HG02884 (cell line): ENCODE results near the gene THPO.

Experiments
- ATAC-seq: cut with Tn5 transposase; IDR thresholded peaks from one replicate; pipeline ENCODE4 v1.9.1; 2021; ENCODE audit warnings: mild to moderate bottlenecking, moderate library complexity; ENCODE audit not compliant: unreplicated experiment

The THPO gene

GRCh38 chr3:184368116-184368515, 9.9 kb downstream of the THPO start:
- no peak for ATAC-seq

DNA sequence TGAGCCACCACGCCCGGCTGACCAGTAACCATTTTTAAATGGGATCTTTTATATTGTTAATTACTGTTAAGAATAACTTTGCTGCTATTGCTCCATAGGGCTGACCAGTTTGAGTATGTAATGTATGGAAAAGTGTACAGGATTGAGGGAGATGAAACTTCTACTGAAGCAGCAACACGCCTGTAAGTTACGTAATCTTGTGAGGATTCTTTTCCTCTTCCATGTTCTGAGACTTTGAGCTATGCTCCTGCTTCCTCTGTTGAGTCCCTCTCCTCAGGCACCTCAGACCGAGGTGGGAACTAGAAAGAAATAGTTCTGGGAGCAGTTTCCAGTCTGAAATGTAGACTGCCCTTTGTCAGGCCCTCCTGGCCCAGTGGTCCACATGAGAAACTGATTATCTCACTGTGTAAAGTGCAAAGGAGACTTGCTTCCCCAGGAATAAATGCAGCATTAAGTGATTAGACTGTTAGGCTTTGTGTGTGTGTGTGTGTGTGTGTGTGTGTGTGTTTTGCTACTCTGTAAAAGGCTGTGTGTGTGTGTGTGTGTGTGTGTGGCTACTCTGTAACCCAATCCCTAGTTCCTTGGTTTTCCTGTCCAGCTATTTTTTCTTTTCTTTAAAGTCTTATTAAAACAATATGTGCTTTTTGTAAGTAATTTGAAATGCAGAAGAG, 11.3 kb downstream of the THPO start:
- no peak for ATAC-seq

DNA sequence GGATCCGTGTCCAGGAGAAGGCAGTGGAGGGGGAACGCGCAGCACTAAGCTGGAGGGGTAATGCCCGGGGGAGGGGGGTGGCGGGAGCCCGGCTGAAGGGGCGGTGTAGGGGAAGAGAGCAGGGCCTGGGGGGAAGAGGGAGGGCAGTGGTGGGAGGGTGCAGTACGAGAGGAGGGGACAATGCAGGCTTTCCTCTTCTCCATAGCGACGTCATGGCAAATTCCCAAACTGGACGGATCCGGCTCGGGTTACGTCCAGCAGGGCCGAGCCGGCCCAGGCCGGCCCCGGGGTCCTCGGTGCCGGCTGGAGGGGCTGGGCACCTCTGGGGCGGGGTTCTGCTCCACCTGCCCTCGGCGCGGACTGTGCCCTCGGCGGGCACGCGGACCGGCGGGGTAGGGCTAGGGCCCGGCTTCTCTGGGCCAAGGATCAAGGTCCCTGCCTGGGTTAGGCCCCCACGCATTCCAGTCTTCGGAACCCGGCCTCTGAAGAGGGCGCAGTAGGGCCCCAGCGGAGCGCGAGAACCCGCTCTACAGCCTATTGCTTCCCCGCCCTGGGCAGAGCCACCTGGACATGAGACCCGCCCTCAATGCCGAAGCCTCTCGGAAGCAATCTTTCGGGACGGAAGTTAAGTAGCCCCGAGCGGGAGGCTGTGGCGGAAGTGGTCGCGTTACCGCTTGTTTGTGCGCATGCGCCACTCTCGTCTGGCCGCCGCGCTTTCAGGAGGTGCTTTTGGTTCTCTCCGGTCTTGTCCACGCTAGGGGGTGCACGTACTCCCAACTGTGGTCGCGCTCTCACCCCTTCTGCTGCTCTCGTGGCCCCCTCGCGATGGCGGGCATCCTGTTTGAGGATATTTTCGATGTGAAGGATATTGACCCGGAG, 15.1 kb downstream of the THPO start:
- ATAC-seq, result peak; percentile 82

- ATAC-seq, result peak; percentile 2
Observed at GRCh38 chr3:184361932-184362667, 15.9 kb downstream of the THPO start.

DNA sequence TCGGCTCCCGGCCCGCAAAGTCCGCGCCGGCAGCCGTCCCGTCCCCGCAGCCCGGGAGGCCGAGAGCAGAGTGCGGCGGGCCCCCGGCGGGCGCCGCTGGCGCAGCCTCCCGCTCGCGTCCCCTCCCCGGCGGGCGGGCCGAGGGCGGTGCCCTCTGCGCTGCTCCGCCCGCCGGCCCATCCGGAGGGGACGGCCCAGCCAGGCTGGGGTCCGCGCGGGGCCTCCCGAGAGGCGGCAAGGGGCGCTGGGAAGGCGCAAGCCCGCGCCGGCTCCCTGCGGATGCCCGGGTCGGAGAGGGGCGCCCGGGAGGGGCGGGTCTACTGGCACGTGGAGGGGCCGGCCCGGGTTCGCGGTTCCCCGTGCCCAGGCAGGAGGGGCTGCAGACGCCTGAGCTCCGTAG, 16.5 kb downstream of the THPO start, which contains the start of the genes CLCN2 and POLR2H:
CLCN2 (minus strand) TSS at position 74 of the 400 bp plus-strand sequence. CDS start 126 bp downstream, outside the sequence.
POLR2H (plus strand) TSS at position 179 of the 400 bp plus-strand sequence. CDS start 1,783 bp downstream, outside the sequence.
- no peak for ATAC-seq

- ATAC-seq, result no peak
Observed at GRCh38 chr3:184360929-184361531, 17.0 kb downstream of the THPO start.

DNA sequence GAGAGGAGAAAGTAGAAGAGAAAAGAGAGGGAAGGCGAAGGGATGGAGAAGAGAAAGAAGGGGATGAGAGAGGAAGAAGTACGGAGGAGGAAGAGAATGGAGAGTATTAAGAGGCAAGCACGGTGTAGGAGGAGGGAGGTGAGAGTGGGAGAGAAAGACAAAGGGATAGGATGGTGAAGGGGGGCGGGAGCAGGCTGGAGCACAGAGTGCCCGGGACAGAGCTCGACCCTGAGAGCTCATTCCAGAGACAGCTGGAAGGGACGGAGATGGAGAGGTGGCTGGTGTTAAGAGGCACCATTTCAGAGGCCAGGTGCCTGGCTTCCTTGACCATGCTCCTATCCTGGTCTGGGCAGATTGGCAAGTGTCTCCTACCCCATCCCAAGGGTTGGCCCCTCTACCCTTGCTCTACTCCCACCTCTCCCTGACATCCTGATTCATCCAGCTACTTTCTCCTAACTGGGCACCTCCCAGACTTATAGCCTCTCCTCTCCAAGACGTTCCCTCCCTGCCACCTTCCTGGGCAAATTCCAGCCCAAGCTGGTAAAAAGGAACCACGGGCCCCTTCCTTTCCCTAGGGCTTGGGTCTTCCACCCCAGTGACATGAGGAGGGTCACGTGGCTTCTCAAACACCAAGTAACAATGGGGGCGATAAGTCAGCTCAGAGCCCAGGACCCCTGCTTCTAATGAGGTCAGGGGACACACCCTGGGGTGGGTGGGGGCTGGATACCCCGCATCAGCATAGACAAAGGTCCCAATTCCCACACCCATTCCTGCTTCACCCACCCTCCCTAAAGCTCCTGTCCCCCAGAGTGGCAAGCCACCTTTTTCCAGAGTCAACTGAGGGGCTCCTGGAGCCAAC, 17.7 kb downstream of the THPO start:
- ATAC-seq, result no peak

DNA sequence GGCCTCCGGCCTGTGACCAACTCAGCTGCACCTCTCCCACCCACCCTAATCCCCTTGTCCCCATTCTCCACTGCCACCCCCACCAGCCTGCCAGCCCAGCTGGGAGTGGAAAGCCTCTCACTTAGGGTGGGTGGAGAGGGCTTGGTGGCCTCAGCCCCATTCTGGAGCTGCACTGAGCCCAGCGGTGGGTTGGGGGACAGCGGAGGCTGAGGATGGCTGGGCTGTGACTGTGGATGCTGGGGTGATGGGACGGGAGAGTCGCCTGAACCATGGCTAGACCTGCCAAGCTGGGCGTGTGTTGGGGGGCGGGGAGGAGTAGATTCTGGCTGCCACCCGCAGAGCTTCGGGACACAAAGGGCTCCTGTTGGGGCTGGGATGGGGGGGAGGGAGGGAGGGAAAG, 18.4 kb downstream of the THPO start:
- no peak for ATAC-seq

DNA sequence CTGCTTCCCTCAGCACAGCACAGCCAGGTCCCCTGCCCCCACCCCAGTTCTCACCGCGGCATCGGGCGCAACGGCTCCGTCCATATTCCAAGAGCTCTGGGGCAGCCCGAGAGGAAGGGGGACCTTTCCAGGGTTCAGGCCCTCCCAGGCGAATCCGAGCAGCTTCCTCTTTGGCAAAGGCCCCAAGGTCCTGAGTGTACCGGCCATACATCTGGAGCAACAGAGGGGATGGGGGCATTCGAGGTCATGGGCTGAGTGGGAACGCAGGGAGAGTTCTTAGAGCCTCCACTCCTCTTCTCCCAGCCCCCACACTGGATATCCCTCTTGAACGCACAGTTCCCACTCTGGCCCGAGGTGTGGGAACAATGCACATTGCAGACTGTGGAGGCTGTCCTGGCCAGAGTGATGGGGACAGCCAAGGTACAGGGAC, 19.1 kb downstream of the THPO start:
- no peak for ATAC-seq

GRCh38 chr3:184358124-184358767, 19.8 kb downstream of the THPO start:
- no peak for ATAC-seq

DNA sequence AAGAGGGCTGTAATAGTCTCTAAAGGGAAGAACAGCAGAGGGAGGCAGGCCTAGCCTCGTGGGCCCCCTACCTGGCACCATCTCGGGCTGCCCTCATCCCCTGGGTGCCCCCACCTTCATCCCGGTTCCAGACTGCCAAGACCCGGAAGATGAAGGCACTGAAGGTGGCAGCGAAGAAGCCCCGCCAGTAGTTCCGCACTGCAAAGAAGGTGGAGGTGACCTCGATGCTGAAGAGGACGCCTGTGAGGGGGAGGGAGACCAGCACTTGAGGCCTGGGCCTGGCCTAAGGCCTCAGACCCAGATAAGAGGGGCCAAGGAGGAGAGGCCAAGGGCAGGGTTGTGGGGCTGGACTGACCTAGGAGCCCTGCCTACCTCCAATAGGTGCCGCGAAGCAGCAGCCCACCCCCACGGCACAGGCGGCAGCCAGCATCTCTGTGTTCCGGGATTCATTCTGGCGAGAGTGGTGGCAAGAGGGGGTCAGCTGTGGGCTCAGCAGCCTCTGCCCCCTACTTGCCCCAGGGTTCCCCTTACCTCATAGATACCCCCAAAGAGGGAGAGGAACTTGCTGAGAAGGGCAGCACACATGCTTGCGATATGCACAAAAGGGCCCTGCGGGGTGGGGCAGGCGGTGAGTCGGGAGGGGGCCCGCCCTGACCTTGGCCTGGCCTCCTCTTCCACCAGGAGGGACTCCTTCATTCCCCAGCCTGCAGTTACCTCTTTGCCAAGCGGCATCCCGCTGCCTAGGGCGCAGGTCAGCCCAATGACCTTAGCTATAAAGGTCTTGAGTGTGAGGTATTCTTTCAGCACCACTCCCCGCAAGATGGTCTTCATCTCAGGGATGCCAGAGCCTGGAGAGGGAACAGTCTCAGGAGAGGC, 20.5 kb downstream of the THPO start:
- ATAC-seq, result no peak

DNA sequence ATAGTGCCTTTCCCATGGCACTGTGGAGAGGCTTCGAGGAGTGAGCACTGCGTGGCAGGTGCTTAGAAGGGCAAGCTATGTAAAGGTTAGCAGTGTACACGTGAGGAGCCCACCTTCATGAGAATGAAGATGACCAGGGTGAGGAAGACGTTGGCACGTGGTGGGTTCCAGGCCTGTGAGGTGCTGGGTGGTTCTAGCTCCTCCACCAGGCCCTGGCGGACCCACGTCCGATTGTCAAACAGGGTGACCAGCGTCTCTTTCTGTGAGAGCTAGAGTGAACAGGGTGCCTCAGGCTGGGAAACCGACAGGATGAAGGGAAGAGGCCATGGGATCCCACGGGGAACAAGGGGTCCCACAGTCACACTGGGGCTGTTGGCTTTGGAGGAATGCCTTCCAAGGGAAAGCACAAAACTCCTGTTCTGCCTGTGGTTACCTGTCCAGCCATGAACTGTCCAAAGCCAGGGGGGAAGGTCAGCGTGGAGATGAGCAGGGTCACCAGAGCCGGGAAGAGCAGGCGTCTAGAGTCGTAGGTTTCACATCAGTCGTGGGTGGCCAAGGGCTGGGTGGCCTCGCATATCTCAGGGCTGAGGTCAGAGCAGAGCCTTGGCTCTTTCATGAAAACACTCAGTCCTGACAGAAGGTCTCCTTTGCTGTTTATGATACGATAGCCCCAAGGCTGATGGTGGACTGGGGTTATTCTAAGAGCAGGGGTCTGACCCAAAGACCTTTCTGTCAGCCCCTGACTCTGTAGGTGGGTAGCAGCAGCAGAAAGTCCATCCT, 22.6 kb downstream of the THPO start:
- ATAC-seq, result no peak

DNA sequence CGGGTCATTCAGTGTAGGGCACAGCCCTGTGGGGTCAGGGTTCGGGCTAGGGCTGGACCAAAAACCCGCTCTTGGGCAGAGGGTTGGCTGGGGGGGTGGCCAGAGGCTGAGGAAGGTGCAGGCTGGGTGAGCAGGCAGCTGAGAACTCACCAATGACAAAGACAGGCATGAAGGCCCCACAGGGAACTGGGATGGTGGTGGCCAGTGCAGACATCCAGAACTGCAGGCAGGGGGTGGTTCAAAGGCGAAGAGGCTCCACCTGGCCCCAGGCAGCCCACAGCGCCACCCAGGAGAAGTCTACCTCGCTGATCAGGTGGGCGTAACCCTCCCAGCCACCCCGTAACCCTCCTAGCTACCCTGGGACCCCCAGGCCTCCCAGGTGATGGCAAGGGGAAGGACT, 23.3 kb downstream of the THPO start:
- ATAC-seq, result no peak

DNA sequence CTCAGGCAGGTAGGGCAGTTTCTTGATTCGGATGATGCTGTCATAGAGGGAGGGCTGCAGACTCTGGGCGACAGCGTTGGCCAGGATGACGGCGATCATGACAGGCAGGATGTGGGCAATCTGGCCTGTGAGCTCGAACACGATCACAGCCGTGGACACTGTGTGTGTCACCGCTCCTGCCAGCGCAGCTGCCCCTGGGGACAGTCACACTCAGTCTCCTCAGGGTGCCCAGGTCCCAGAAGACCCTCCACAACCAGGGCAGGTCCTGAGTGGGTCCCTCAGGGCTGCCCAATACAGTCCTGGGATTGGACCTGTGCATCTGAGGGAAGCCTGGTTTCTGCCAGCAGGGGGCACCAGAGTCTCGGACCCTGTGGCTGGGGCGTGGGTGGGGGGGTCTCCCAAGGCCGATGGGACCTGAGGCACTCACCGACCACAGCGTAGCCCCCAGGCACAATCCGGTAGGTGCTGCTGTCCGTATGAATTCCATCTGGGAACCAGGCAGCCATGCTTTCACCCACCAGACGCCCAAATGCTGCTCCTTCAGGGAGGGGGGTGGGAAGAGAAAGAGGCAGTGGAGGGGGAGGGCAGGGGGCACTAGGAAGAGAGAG, 23.8 kb downstream of the THPO start:
- no peak for ATAC-seq

DNA sequence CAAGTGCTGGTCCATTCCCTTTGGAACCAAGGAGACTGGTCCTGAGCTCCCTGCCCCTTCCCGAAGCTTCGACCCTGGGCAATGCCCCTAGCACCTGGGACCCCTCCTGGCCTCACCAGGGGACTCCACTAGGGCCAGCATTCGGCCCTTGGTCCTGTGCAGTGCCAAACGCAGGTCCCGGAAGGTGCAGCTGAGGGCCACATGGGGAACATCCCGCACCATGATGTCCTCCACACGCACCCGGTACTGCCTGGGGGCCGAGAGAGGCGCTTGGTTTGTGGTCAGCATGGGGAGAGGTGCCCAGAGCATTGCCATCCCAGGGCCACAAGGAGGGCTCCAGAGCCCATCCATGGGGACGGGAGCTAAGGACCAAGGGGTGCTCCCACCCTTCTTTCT, 24.5 kb downstream of the THPO start:
- no peak for ATAC-seq

DNA sequence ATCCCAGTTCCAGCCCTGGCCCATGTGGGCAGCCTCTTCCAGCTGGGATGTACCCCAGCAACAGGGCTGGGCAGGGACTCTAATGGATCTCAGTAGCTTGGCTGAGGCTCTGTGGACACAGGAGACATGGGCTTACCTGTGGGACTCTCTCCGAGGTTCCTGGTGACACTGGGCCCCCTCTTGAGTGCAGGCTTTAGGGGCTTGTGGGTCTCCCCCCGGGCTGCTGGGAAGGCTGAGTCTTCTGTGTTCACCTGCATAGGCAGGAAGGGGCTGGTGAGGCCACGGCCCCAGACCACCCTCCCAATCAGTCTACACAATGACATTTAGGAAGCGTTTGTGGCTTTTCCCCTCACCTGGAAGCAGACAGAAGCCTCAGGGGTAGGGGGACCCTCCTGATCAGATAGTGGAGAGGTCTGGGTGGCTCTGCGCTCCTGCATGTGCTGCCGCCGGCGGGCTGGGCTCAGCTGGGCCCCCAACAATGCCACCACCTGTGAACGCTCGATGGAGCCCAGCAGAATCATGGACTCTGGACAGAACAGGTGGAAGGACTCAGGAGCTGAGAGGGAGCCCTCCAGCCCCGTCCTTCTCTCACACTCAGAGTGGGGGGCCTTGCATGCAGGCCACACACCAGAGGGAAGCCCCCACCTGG, 25.0 kb downstream of the THPO start:
- no peak for ATAC-seq
